ENCODE data around the gene THAP7. TPM values are rescaled to one million over a fixed set of nuclear protein-coding genes. Genes with fewer than 3 reads are reported as not detected.

Gene THAP7
- total RNA-seq, 1 experiment from 2014 or later, result 24.9 TPM

DNA sequence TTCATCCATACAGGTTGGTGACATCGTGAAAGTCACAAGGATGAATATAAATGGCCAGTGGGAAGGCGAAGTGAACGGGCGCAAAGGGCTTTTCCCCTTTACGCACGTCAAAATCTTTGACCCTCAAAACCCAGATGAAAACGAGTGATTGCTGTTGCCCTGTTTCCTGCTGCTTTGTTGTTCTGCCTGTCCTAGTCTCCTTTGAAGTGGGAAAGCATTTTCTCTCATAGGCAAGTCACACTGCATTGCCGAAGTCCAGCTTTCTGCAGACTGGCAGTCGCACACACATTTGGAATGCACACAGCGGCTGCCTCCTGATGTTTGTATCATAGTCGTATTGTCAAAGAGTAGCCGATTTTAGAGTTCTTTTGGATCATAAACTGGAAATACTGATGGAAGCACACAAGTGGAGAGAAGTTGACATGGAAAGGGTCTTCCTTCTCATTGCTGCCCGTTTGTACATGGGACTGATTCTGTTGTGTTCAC, 52.2 kb downstream of the THAP7 start:
- H3K4me1 Mint-ChIP-seq (ENCODE audit: insufficient read depth, unreplicated experiment), result peaks cover 49% of the 10 kb centered on the region
- ChIA-PET POLR2A (interaction anchor here (0.8 to 2.5 kb wide), 3 partner anchors 30 to 49 kb away, joined by 3 to 8 read pairs (median 3); partner anchors contain the start of gene LZTR1), CTCF (interaction anchor here (0.5 to 1.7 kb wide), 2 partner anchors 64 to 163 kb away, joined by 3 to 7 read pairs; no protein-coding TSS in a partner anchor)
- TF ChIP-seq, protein P1, sequence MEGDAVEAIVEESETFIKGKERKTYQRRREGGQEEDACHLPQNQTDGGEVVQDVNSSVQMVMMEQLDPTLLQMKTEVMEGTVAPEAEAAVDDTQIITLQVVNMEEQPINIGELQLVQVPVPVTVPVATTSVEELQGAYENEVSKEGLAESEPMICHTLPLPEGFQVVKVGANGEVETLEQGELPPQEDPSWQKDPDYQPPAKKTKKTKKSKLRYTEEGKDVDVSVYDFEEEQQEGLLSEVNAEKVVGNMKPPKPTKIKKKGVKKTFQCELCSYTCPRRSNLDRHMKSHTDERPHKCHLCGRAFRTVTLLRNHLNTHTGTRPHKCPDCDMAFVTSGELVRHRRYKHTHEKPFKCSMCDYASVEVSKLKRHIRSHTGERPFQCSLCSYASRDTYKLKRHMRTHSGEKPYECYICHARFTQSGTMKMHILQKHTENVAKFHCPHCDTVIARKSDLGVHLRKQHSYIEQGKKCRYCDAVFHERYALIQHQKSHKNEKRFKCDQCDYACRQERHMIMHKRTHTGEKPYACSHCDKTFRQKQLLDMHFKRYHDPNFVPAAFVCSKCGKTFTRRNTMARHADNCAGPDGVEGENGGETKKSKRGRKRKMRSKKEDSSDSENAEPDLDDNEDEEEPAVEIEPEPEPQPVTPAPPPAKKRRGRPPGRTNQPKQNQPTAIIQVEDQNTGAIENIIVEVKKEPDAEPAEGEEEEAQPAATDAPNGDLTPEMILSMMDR (IDR thresholded peaks at IDR 0.05; ENCODE audit: unreplicated experiment), result no peak
- no peak for DNase-seq (ENCODE audit: unreplicated experiment)
- H3K27ac Mint-ChIP-seq (ENCODE audit: low read depth, unreplicated experiment), result peak overlapping the region; percentile 77
- no TSS peak for BruUV-seq (replicated peaks)
- no peaks in the 10 kb centered on the region for H3K9me3 Mint-ChIP-seq (ENCODE audit: unreplicated experiment)
- peaks cover 66% of the 10 kb centered on the region for H3K36me3 Mint-ChIP-seq (ENCODE audit: insufficient read depth, unreplicated experiment)
- no peaks in the 10 kb centered on the region for H3K27me3 Mint-ChIP-seq (ENCODE audit: insufficient read depth, unreplicated experiment)
- intact Hi-C loops (cut with micrococcal nuclease), result loop anchor here (5.0 kb wide), 1 partner anchor 32 kb away; the partner anchor contains the start of gene CRKL
- H3K4me3 Mint-ChIP-seq (ENCODE audit: unreplicated experiment), result no peak overlapping the region

Small RNA genes within 50 kb of the gene (microRNA-seq; reads per million reads assigned to microRNA genes)
- not detected for gene MIR649

Other genes starting within 250 kb of the THAP7 start
- gene SERPIND1, start 228.0 kb downstream of the THAP7 start, total RNA-seq (2022), result not detected in 2 replicates
- gene PI4KA, start 143.3 kb downstream of the THAP7 start, total RNA-seq (2022), result 39.0 and 41.3 TPM in 2 replicates
- 28.7 and 39.0 TPM in 2 replicates for gene SNAP29, start 143.1 kb downstream of the THAP7 start, total RNA-seq (2022)
- gene CRKL, start 84.7 kb downstream of the THAP7 start, total RNA-seq (2022), result 74.0 and 76.1 TPM in 2 replicates
- 1.1 and 1.3 TPM in 2 replicates for gene AIFM3, start 34.9 kb downstream of the THAP7 start, total RNA-seq (2022)
- 49.2 and 57.3 TPM in 2 replicates for gene LZTR1, start 19.8 kb downstream of the THAP7 start, total RNA-seq (2022)
- 0.19 and 0.22 TPM in 2 replicates for gene P2RX6, start 13.0 kb upstream of the THAP7 start, total RNA-seq (2022)
- not detected in 2 replicates for gene SLC7A4, start 30.4 kb upstream of the THAP7 start, total RNA-seq (2022)
- not detected in 2 replicates for gene LRRC74B, start 43.8 kb upstream of the THAP7 start, total RNA-seq (2022)